Astrocyte of the cerebellum (primary cell): ENCODE results near the gene SLC39A3.
"Not testable (repeated sequence)": the region's sequence is repeated elsewhere in the genome, so short reads cannot be mapped to it uniquely, and the experiment has no call there.

Experiments used
- DNase-seq: peaks from one replicate; pipeline ENCODE4 v3.0.0-alpha.2; 2011; ENCODE audit warnings: low read depth
- H3K4me3 ChIP-seq: 2 replicates; pipeline ENCODE4 v1.5.1; 2011; ENCODE audit warnings: mild to moderate bottlenecking, low read depth, low read length, moderate library complexity
- CTCF ChIP-seq: IDR thresholded peaks from 2 replicates; pipeline ENCODE4 v1.5.1; 2012; ENCODE audit warnings: low read length, low read depth, moderate library complexity, mild to moderate bottlenecking; ENCODE audit errors: missing control alignments
- in situ Hi-C: cut with HindIII; loops from 2 replicates; pipeline ENCODE4 v1.10.0; 2017; ENCODE audit warnings: low sequenced_read_pairs

Gene SLC39A3

GRCh38 chr19:2714531-2715269 lies 25.1 kb downstream of the SLC39A3 start:
- in situ Hi-C loops, result no loop called here
- H3K4me3 ChIP-seq, result no peak overlapping the region
- TF ChIP-seq CTCF, result no peak
- no peak for DNase-seq

GRCh38 chr19:2714102-2714501 lies 25.7 kb downstream of the SLC39A3 start:
- H3K4me3 ChIP-seq, in situ Hi-C loops, DNase-seq: not testable (repeated sequence)

- H3K4me3 ChIP-seq, in situ Hi-C loops, DNase-seq: not testable (repeated sequence)
Observed at GRCh38 chr19:2713170-2713569, 26.6 kb downstream of the SLC39A3 start.

- in situ Hi-C loops, result no loop called here
- DNase-seq, result no peak
- TF ChIP-seq CTCF, result no peak
- no peak overlapping the region for H3K4me3 ChIP-seq
Observed at GRCh38 chr19:2711875-2712205, 28.0 kb downstream of the SLC39A3 start.

GRCh38 chr19:2711172-2711874 lies 28.5 kb downstream of the SLC39A3 start:
- TF ChIP-seq CTCF, result no peak
- in situ Hi-C loops, result no loop called here
- DNase-seq, result no peak
- no peak overlapping the region for H3K4me3 ChIP-seq

- DNase-seq, result no peak
- no peak for TF ChIP-seq CTCF
- in situ Hi-C loops, result no loop called here
- H3K4me3 ChIP-seq, result no peak overlapping the region
Observed at GRCh38 chr19:2706251-2706650, 33.6 kb downstream of the SLC39A3 start.

GRCh38 chr19:2703691-2704216 lies 36.1 kb downstream of the SLC39A3 start:
- DNase-seq, result no peak
- in situ Hi-C loops, result no loop called here
- H3K4me3 ChIP-seq, result no peak overlapping the region
- no peak for TF ChIP-seq CTCF
